ENCODE data around the gene SIK3. TPM values are rescaled to one million over a fixed set of nuclear protein-coding genes. Genes with fewer than 3 reads are reported as not detected.

The SIK3 gene
- total RNA-seq, 1 donor: 25.7 TPM

DNA sequence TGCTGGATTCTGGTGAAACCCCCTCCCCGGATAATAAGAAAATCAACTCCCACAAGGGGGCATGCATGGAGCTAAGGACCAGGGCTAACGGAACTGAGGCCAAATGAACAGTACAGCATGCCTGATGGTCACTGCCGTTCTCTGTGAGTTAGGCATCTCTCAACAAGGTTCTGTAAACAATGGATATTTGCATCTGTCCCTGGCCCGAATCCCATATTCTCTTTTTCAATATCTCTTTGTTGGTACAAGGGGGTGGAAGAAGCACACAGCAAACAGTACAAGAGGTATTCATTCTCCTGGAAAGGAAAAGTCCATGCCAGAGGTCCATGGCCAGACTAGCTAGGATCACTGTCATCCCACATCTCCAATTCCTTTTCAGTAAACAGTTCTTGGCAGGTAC, 228.6 kb downstream of the SIK3 start:
- Histone ChIP-seq H4K20me1 (ENCODE audit: insufficient read depth, low read length) (no peaks in the 10 kb centered on the region), H3K79me2 (ENCODE audit: insufficient read depth, low read length) (no peaks in the 10 kb centered on the region), H3K4me3 (ENCODE audit: insufficient read depth, low read length) (no peak overlapping the region), H3K27me3 (ENCODE audit: insufficient read depth, low read length) (no peaks in the 10 kb centered on the region), H3K4me2 (ENCODE audit: insufficient read depth, low read length) (no peak overlapping the region), H2AFZ (ENCODE audit: low read length) (no peak overlapping the region), H3K36me3 (ENCODE audit: insufficient read depth, low read length) (peaks cover 50% of the 10 kb centered on the region), H3K27ac (ENCODE audit: low read depth, low read length) (no peak overlapping the region), H3K9me3 (ENCODE audit: low read depth, low read length) (no peaks in the 10 kb centered on the region), H3K4me1 (ENCODE audit: insufficient read depth, low read length) (peaks cover 54% of the 10 kb centered on the region)
- no peak for DNase-seq (ENCODE audit: insufficient read length, low spot score, missing footprints)
- no peak for TF ChIP-seq CTCF (IDR thresholded peaks at IDR 0.05; ENCODE audit: extremely low read depth, low read depth, low read length)

DNA sequence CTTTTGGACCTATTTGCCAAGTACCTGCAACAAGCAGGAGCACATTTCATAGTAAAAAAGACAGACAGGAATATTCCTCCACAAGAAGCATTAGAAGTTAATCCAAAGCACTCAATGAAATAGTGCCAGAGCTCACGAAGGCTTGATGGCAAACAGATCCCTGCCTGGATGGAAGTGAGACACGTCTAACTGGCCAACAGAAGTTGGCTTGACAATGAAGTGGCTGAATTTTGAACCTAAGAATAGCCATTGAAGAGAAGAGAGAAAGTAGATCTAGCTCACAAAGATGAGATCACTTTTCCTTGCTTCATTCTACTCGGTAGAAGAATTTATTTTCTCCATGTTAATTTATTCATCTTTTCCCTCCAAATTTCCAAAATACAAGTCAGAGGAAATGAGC, 230.2 kb downstream of the SIK3 start:
- H3K27ac ChIP-seq (ENCODE audit: low read depth, low read length): no peak overlapping the region
- TF ChIP-seq CTCF (IDR thresholded peaks at IDR 0.05; ENCODE audit: extremely low read depth, low read depth, low read length): no peak
- H3K9me3 ChIP-seq (ENCODE audit: low read depth, low read length): no peaks in the 10 kb centered on the region
- DNase-seq (ENCODE audit: insufficient read length, low spot score, missing footprints): no peak
- no peaks in the 10 kb centered on the region for H3K79me2 ChIP-seq (ENCODE audit: insufficient read depth, low read length)
- H3K36me3 ChIP-seq (ENCODE audit: insufficient read depth, low read length): peaks cover 46% of the 10 kb centered on the region
- H4K20me1 ChIP-seq (ENCODE audit: insufficient read depth, low read length): no peaks in the 10 kb centered on the region
- no peaks in the 10 kb centered on the region for H3K27me3 ChIP-seq (ENCODE audit: insufficient read depth, low read length)
- peaks cover 56% of the 10 kb centered on the region for H3K4me1 ChIP-seq (ENCODE audit: insufficient read depth, low read length)
- H2AFZ ChIP-seq (ENCODE audit: low read length): no peak overlapping the region
- no peak overlapping the region for H3K4me3 ChIP-seq (ENCODE audit: insufficient read depth, low read length)
- H3K4me2 ChIP-seq (ENCODE audit: insufficient read depth, low read length): no peak overlapping the region

- peaks cover 42% of the 10 kb centered on the region for H3K36me3 ChIP-seq (ENCODE audit: insufficient read depth, low read length)
- no peaks in the 10 kb centered on the region for H3K79me2 ChIP-seq (ENCODE audit: insufficient read depth, low read length)
- H4K20me1 ChIP-seq (ENCODE audit: insufficient read depth, low read length): no peaks in the 10 kb centered on the region
- no peak overlapping the region for H3K4me2 ChIP-seq (ENCODE audit: insufficient read depth, low read length)
- H3K27me3 ChIP-seq (ENCODE audit: insufficient read depth, low read length): no peaks in the 10 kb centered on the region
- no peak for TF ChIP-seq CTCF (IDR thresholded peaks at IDR 0.05; ENCODE audit: extremely low read depth, low read depth, low read length)
- no peaks in the 10 kb centered on the region for H3K9me3 ChIP-seq (ENCODE audit: low read depth, low read length)
- H3K27ac ChIP-seq (ENCODE audit: low read depth, low read length): peak overlapping the region; percentile 55
- no peak overlapping the region for H2AFZ ChIP-seq (ENCODE audit: low read length)
- peaks cover 58% of the 10 kb centered on the region for H3K4me1 ChIP-seq (ENCODE audit: insufficient read depth, low read length)
- no peak for DNase-seq (ENCODE audit: insufficient read length, low spot score, missing footprints)
- no peak overlapping the region for H3K4me3 ChIP-seq (ENCODE audit: insufficient read depth, low read length)
These were observed 230.6 kb downstream of the SIK3 start for GRCh38 chr11:116867619-116868018.

DNA sequence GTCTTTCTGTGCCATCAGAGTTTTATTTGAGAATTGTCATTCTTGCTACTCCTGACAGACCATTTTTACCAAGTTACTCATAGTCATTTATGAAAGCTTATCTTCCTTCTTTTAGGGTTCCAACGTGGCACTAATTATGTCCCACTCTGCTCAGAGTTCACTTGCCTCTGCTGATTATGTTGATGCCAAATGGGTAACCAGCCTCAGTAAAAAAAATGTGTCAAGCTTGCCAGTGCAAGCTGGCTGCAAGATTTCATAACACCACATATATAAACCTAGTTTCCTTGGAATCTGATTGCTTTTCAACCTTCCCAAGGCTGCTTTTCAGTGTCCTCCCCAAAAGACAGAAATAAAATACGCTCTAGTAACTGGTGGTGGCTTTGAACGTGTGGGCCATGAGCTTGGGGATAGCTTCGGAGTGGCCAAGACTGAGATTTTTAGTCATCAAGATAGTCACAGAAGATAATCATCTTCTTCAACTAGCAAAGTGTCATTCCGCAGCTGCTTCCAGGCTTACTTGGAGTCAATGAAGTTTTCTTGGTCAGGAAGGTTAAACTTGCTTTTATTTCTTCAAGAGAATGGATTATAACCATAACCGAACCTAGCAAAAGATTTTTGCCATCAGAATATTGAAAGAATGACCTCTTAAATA, 231.3 kb downstream of the SIK3 start:
- Histone ChIP-seq H2AFZ (ENCODE audit: low read length) (no peak overlapping the region), H3K27me3 (ENCODE audit: insufficient read depth, low read length) (no peaks in the 10 kb centered on the region), H4K20me1 (ENCODE audit: insufficient read depth, low read length) (no peaks in the 10 kb centered on the region), H3K79me2 (ENCODE audit: insufficient read depth, low read length) (no peaks in the 10 kb centered on the region), H3K27ac (ENCODE audit: low read depth, low read length) (peak overlapping the region; percentile 55), H3K4me1 (ENCODE audit: insufficient read depth, low read length) (peaks cover 59% of the 10 kb centered on the region), H3K4me3 (ENCODE audit: insufficient read depth, low read length) (no peak overlapping the region), H3K36me3 (ENCODE audit: insufficient read depth, low read length) (peaks cover 43% of the 10 kb centered on the region), H3K4me2 (ENCODE audit: insufficient read depth, low read length) (no peak overlapping the region), H3K9me3 (ENCODE audit: low read depth, low read length) (no peaks in the 10 kb centered on the region)
- DNase-seq (ENCODE audit: insufficient read length, low spot score, missing footprints): no peak
- TF ChIP-seq CTCF (IDR thresholded peaks at IDR 0.05; ENCODE audit: extremely low read depth, low read depth, low read length): no peak

Measured in osteoblast (primary cell).